D341Med (cell line): Measurements from ENCODE around the gene PRDM9.
"Not testable (repeated sequence)": the region's sequence is repeated elsewhere in the genome, so short reads cannot be mapped to it uniquely, and the experiment has no call there.

Source experiments
- DNase-seq: peaks from one replicate; pipeline ENCODE4 v3.0.0; 2012; ENCODE audit warnings: low spot score

The PRDM9 gene

GRCh38 chr5:23527216-23527920 is 20.0 kb downstream of the PRDM9 start:
- not testable (repeated sequence) for DNase-seq

DNA sequence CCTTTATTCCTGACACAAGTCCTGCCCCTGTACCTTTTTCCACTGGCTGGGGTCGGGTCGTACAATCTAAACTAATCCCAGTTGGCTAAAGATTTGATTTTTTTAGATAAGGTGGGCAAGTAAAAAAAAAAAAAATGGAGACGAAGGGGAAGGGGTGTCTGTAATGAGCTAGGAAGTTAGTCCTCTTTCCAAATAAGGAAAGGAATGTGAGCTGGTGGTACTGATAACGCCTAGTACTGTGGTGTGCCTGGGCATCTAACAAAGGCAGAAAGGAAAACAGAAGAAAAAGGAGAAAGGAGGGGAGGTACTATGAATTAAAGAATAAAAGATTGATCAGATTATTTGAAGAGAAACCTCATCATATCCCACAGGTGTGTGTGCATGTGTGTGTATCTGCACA is 21.3 kb downstream of the PRDM9 start:
- no peak for DNase-seq

DNA sequence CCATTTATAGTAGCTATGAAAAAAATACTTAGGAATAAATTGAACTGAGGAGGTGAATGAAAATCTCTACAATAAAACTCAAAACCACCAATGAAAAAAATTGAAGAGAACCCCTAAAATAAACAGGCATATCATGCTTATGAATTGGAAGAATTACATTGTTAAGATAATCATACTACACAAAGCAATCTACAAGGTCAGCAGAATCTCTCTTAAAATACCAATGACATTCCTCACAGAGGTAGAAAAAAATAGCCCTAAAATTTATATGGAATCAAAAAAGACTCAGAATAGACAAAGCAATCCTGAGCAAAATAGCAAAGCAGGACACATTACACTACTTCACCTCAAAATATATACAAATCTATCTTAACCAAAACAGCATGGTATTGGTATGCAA is 23.2 kb downstream of the PRDM9 start:
- no peak for DNase-seq

DNA sequence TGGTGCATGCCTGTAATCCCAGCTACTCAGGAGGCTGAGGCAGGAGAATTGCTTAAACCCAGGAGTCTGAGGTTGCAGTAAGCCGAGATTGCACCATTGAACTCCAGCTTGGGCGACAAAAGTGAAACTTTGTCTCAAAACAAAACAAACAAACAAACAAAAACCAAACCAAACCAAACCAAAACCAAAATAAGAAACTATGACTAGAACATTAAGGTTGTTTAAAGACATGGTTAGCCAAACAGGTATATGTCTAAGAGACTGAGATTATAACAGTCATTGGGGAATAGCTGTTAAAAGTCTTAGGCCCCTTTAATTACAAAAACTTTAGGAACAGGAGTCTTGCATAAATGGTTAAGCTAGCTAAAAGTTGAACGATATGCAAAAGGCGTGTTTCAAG is 63.6 kb downstream of the PRDM9 start:
- DNase-seq: no peak
